HL-60 (cell line): ENCODE results near the gene FHIT.

ENCODE experiments used
- DNase-seq, 2 experiments: peaks; one replicate each; pipeline ENCODE4 v3.0.0-alpha.2; 2010 to 2020; ENCODE audit warnings: low read depth in 1 of 2, low spot score in 1 of 2
- H3K27ac ChIP-seq: fragments of 250-450 bp; sonication (Bioruptor Pico); replicated peaks from 2 replicates; pipeline ENCODE4 v1.5.1; 2020; ENCODE audit warnings: mild to moderate bottlenecking, moderate library complexity
- H3K27me3 ChIP-seq: fragments of 250-450 bp; sonication (Bioruptor Pico); 2 replicates; pipeline ENCODE4 v1.5.1; 2021; ENCODE audit warnings: mild to moderate bottlenecking, moderate library complexity; ENCODE audit not compliant: insufficient read depth, poor library complexity, severe bottlenecking
- H3K4me3 ChIP-seq: replicated peaks from 2 replicates; pipeline ENCODE4 v1.5.1; 2011; ENCODE audit warnings: mild to moderate bottlenecking, control low read depth, low read length; ENCODE audit not compliant: insufficient read depth
- CTCF ChIP-seq: IDR thresholded peaks from one replicate; pipeline ENCODE4 v1.5.1; 2011; ENCODE audit warnings: low read length, control low read depth, inconsistent platforms; ENCODE audit not compliant: insufficient read depth
- GABPA ChIP-seq: IDR thresholded peaks from 2 replicates; pipeline ENCODE4 v1.6.1; 2012; ENCODE audit warnings: low read depth
- POLR2AphosphoS5 ChIP-seq: IDR thresholded peaks from 2 replicates; pipeline ENCODE4 v1.6.1; 2012; ENCODE audit warnings: low read depth
- REST ChIP-seq: IDR thresholded peaks from 2 replicates; pipeline ENCODE4 v1.6.1; 2012; ENCODE audit warnings: low read depth; ENCODE audit not compliant: insufficient replicate concordance
- SPI1 ChIP-seq: IDR thresholded peaks from 2 replicates; pipeline ENCODE4 v1.6.1; 2012; ENCODE audit warnings: low read depth, mild to moderate bottlenecking, borderline replicate concordance

Gene FHIT

DNA sequence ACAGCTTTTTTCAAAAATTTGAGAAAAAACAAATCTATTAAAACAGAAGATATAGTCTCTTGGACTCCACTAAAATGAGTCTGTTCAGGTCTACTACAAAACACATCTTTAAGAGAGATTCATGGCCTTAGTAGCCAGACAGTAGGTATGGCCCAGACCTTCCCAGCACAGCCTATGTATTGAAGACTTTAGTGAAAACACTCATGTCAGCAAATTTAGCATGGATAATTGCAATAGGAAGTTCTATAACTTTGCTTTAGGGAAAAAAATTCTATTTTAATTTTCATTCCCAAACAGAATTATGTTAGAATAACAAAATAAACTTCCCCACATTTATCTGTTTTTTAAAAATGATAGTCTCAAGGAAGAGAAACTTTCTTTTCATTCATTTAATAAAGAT is 976.6 kb downstream of the FHIT start:
- no peak overlapping the region for H3K4me3 ChIP-seq
- no peak for DNase-seq
- no peak overlapping the region for H3K27ac ChIP-seq
- TF ChIP-seq CTCF, result no peak
- no peaks in the 10 kb centered on the region for H3K27me3 ChIP-seq

- Histone ChIP-seq H3K27me3 (no peaks in the 10 kb centered on the region), H3K27ac (no peak overlapping the region), H3K4me3 (no peak overlapping the region)
- no peak for TF ChIP-seq GABPA
- TF ChIP-seq SPI1, result no peak
- no peak for TF ChIP-seq POLR2AphosphoS5
- no peak for TF ChIP-seq CTCF
- TF ChIP-seq REST, result no peak
- no peak for DNase-seq
Measured at GRCh38 chr3:60274098-60274497, 977.2 kb downstream of the FHIT start.

- Histone ChIP-seq H3K4me3 (no peak overlapping the region), H3K27me3 (no peaks in the 10 kb centered on the region), H3K27ac (no peak overlapping the region)
- no peak for DNase-seq
- TF ChIP-seq REST, result no peak
- TF ChIP-seq GABPA, result no peak
- no peak for TF ChIP-seq CTCF
- no peak for TF ChIP-seq POLR2AphosphoS5
- no peak for TF ChIP-seq SPI1
Measured at GRCh38 chr3:60269829-60270266, 981.4 kb downstream of the FHIT start.

DNA sequence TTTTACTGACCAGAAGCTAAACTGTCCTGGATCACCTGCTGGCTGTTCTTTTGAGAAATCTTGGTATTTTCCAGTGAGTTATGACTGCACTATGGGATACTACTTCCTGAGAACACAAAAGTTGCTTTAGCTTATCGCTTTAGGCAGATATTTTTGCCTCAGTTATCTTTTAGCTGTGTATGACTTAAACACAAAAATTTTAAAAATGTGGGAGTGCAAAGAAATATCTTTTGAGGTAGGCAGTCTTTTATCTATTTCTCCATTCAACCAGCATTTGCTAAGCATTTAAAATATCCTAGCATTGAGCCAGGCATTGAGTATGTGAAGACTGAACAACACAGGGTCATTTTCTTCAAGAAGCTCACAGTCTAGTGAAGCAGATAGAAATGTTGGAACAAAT is 981.9 kb downstream of the FHIT start:
- H3K4me3 ChIP-seq, result no peak overlapping the region
- no peaks in the 10 kb centered on the region for H3K27me3 ChIP-seq
- H3K27ac ChIP-seq, result no peak overlapping the region
- no peak for DNase-seq
- TF ChIP-seq REST, result no peak
- TF ChIP-seq SPI1, result no peak
- no peak for TF ChIP-seq CTCF
- no peak for TF ChIP-seq POLR2AphosphoS5
- no peak for TF ChIP-seq GABPA
